GM18520 (cell line): ENCODE results near the gene RNF126.

ENCODE experiments used
- ATAC-seq: cut with Tn5 transposase; IDR thresholded peaks from one replicate; pipeline ENCODE4 v1.9.1; 2021; ENCODE audit not compliant: unreplicated experiment

RNF126 gene

DNA sequence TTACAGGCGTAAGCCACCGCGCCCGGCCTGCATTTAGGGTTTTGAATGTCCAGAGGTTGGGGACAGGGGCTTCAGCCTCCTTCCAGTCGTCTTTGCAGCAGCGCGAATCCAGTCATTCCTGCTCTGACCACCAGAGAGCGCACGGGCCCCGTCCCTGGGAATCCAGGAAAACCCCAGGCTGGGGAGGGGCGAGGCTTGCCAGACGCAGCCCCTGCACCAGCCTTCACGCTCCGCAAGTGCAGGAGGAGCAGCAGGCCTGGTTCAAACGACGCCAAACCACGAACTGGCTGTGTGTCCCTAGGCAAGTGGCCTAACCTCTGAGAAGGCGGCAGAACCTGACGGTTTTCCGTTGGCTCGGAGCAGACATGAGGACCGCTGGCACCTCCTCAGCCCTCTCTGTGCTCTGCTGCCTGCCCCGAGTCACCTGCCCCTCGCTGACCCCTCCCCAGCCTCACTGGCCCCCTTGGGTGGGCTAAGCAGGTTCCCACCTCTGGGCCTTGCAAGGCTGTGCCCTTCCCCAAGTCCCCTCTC is 2.0 kb upstream of the RNF126 start:
- no peak for ATAC-seq

DNA sequence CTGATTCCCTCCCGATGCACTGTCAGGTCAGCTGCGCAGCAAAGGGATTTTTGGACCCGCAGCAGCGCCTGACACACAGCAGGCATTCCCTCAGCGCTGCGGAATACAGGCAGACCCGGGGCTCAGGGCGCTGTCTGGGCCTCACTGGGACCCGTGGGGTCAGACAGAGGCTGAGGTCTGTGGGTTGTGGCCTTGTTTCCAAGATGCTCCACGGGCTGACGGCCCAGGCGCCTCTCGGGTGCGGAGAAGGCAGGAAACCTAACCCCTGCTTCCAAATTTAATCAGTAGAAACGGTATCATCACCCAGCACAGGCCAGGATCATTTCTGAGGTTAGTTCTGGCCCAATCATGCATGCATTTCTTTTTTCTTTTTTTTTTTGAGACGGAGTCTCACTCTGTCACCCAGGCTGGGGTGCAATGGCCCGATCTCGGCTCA is 686 bp upstream of the RNF126 start:
- ATAC-seq: no peak

DNA sequence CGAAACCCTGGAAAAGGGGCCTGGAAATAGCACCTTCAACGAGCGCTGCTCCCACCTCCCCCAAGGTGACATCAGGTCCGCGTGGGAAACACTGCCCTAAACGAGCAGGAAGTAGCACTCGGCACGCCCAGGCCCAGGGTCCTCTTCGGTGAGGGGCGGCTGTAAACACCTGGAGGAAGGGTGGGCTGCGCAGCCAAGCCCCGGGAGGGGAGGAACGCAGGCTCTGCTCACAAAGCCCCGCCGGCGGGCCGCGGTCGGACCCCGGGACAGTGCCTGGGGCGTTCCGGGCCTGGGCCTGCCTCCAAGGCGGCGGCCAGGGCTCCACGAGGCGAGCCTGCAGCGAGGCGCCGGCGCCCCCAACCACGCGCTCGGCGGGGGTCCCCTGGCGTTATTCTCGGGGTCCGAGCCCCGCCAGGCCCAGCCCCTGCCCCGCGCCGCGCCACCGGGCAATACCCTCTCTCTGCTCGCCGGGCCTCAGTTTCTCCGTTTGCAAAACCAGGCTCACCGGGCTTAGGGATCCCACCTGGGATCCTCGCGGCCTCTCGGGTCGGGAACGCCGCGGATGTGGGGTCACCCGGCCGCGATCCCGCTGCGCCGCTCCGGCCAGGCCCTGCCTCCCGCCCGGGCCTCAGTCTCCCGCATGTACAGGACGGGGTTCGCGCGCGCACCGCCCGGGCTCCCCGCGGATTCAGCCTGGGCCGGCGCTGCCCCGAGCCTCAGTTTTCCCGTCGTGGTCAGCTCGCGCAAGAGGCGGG is 630 bp downstream of the RNF126 start:
- peak; percentile 8 for ATAC-seq

DNA sequence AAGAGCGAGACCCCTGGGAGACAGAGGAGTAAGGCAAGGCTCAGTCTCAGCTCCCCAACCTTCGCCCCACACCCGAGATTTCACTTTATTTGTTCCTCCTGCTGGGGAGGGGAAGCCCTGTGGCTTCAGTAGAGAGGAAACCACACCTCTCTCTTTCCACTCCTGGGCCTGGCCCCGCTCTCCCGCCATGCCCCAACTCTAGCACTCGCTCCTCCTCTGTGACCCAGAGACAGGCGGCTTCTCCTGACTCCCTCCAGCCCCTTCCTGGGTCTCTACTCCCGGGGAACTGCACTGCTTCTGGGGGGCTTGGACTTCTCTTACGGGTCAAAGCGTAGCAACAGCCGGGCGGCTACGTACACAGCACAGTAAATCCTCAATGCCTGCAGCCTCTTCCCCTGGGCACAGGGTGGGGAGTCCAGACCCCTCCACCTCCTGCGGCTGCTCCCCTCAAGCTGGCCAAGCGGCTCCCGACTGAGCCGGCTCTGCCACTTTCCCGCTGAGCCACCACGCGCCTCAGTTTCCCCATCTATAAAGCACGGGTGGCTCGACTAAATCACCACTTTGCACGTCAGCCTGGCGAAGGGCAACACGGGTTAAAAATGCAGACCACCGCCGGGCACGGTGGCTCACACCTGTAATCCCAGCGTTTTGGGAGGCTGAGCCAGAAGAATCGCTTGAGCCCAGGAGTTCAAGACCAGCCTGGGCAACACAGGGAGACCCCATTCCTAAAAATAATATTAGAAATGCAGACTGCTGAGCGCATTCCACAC is 1.4 kb downstream of the RNF126 start:
- ATAC-seq: no peak

DNA sequence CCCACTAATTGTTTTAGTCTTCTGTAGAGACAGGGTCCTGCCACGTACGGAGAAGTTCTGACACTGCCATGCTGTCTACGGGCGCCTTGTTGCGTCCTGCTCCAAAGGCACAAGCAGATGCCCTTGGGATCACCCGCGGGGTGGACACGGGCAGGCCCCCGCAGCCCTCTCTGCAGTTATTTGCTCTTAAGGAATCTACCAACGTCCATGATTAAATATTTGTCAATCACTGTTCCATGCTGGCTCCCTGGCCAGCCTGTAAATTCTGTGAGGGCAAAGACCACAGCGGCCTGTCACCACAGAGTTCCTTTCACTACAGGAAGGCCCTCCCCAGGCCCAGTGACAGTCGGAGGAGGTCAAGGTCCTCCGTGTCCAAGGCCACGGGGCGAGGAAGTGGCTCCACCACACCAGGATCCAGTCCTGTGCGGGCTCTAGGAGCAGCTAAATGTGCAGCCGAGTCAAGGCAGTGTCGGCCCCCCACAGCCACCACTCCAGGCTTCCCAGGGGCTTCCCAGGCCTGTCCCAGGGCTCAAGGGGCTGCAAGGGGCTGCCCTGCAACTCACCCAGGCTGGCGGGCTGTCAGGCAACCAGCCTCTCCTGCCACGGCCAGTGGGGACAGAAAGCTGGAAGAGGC is 2.1 kb downstream of the RNF126 start:
- ATAC-seq: no peak

DNA sequence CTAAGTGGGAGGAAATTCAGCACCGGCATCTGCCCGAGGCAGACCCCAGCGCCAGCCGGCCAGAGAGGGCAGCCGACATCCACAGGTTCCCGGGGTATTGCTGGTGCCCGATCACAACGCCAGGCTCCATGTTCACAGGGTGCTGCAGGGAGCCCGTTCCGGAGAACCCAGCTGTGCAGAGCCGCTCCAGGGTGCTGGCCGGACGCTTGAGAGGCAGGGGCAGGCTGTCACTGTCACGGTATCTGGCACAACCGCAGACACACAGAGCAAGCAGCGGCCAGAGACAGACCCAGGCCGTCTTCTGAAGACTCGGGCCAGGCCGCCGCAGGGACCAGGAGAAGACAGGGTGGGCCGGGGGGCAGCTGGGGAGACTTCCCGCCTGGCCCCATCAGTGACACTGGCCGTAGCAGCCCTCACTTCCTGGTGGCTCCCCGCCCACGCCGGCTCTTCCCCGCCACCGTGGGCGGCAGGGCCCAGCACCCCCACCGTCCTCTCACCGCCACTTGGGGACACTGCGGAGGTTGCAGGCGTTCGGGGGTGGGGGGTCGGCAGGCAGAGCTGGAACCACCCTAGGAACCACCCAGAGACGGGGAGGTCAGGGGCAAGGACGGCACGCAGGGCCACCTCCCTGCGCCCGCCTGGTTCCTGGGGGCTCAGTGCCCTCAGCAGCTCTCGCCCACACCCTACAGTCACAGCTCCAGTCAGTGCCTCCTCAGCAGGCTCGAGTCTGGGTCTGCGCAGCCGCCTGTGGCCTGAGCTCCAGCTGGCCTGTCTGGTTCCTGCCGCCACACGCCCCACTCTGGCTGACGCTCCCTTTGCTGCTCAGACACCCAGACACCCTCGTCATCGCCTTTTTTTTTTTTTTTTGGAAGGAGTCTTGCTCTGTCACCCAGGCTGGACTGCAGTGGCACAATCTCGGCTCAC is 3.8 kb downstream of the RNF126 start:
- no peak for ATAC-seq

DNA sequence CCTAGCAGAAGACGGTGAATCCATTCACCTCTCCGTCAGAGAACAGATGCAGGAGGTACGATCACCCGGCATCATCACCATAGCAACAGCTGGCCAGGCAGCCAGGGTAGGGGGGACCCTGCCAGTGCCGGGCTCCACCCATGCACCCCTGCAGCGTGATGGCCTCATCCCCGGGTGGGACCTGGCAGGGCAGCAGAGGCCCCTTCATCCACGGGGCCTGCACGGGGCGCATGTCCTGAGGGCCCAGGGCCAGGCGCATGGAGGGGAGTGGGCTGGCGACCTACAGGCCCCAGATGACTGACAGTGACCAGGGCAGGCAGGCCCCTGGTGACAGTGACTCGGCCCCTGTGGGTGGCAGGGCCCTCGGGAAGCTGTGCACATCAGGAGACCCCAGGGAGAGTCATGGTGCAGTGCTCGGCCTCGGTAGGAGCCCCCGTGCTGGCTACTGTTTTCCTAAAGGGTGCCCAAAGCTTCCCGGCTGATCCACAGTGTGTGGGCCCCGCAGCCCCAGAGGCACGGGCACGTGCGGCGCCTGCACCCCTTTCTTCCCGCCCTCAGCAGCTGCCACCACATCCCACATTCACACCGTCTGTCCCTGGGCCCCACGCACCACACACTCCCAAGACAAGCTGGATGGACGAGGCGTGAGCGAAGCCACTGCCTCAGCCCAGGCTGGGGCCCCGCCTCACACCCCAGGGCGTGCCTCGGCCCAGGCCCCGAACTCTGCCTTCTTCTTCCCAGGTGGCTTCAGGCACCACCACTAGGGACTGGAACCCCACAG is 4.8 kb downstream of the RNF126 start:
- ATAC-seq: no peak

DNA sequence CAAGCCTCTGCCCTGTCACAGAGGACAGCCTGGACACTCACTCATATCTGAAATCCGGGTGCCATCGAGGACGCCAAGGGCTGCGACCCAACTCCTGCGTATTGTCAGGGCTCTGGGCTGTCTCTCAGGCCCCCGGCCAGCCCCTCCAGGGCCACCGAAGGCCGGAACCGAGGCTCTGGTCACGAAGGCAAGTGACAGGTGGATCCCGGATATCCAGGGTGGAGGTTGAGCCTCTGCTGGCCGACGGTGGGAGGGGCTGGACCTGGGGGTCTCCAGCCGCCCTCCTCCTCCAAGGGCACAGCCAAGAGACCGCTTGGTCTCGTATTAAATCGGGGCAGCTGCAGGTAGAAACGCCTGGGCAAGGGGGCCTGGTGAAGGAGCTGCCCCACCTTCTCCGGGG is 5.4 kb downstream of the RNF126 start:
- no peak for ATAC-seq

DNA sequence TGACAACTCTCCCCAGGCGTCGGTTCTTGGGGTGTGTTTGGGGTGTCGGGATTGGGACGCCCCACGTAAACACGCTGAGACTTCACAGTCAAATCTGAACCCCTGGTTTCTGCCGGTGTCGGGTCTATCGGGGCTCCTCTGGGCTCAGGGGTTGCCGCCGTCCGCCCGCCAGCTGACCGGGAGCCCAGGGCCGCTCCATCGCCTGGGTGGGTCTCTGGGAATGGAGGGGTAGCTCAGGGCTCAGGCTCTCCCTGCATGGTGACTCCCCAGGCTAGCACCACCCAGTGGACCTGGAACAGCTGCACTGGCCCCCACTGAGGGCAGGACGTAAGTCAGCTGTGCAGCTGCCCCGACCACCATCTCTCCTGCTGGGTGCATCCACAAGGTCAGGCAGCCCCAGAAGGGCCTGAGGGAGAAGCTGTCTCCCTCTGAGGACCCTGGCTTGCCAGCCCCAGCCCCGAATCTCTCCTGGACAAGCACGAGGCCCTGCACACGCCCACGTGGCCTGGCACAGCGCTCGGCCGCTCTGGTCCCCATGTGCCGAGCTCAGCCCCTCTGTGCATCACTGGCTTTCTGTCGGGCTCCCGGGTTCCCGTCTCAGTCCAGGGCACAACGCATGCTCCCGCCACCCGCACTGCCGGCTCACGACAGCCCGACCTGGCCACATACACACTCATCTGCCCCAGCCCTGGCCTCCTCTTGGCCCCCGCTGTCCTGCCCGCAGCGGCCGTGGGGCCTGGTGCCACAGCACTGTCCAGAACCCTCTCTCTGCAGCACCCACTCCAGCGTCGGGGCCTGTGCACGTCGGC is 6.1 kb downstream of the RNF126 start:
- no peak for ATAC-seq

DNA sequence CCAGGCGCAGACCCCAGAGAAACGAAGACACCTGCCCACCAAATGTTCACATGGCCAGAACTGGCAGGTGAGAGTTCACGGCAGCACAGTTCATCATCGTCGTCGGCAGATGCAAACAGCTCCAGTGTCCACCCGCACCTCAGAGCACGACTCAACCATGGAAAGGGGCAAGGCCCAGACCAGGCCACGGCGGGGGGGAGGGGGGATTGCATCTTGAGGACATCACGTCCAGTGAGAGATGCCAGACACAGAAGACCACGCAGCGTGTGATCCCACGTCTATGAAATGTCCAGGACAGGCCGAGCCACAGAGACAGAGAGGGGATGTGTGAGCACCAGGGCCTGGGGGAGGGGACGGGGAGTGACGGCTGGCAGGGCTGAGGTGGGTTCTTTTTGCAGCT is 7.3 kb downstream of the RNF126 start:
- no peak for ATAC-seq

DNA sequence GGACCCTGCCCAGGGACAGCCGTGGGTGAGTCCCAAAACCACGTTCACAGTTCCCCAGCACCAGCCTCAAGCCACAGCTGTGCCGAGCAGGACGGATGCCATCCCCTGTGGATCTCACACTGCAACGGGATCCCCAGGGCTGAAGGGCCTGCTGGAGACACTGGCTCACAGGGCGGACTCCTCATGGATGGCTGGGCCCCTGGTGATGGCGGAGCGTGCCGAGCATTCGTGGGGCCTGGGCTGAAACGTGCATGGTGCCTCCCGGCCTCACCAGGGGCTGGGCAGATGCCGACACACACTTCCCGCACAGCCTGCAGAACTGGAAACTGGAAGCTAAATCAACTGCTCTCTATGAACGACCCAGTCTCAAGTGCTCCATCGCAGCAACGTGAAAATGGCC is 9.6 kb downstream of the RNF126 start:
- ATAC-seq: no peak

DNA sequence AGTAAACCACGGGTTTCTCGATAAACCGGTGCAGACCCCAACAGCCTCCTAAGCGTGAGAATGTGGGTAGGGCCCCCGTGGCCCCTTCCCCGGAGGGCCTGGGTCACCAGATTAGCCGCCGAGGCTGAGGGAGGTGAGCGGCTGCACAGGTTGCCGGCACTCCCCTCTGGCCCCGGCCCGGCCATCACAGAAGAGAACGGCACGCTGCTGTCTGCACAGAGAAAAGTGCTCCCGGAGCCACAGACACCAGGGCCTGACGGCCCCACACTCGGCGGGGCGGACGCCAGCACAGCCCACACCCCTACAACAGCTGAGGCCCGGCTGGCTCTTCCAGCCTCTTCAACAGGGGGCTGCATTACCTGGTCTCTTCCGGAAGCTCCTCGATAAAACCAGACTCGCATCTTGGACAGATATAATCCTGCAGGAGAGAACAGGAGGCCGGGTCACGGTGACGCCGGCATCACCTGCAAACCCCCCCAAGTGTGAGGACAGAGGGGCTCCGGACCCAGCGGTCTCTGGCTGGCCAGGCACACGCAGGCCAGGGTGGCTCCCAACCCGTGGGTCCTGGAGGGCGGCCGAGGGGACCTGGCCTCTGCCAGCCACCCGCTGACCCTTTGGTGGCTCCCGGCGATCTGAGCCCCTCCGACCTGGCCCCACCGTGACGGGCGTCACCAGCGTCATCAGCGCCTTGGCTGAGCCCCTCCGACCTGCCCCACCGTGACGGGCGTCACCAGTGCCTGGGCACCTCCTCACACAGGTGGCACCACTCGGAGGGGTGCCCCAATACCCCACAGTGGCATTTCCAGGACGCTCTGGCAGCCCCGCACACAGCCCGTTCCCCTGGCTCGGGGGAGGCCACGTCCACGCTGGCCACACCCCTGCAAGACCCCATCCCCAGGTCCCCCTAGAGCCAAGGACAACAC is 10.3 kb downstream of the RNF126 start:
- no peak for ATAC-seq

DNA sequence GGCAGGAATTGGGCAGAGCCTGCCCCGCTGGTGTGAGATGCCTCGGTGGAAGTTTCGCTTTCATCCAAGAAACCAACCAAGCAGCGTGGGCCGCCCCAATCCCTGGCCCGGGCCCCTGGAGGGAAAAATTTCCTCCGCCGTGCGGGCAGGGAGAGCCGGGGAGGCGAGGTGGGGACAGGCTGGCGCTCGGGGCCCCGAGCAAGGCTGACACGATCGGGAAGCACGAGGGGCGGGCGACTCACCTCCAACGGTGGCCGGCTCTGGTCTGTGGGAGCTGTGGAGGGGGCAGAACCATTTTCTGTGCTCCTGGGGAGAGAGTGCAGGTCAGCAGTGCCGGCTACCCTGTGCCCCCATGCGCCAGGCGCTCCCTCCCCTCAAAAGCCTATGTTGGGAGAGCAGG is 11.0 kb downstream of the RNF126 start:
- ATAC-seq: no peak

DNA sequence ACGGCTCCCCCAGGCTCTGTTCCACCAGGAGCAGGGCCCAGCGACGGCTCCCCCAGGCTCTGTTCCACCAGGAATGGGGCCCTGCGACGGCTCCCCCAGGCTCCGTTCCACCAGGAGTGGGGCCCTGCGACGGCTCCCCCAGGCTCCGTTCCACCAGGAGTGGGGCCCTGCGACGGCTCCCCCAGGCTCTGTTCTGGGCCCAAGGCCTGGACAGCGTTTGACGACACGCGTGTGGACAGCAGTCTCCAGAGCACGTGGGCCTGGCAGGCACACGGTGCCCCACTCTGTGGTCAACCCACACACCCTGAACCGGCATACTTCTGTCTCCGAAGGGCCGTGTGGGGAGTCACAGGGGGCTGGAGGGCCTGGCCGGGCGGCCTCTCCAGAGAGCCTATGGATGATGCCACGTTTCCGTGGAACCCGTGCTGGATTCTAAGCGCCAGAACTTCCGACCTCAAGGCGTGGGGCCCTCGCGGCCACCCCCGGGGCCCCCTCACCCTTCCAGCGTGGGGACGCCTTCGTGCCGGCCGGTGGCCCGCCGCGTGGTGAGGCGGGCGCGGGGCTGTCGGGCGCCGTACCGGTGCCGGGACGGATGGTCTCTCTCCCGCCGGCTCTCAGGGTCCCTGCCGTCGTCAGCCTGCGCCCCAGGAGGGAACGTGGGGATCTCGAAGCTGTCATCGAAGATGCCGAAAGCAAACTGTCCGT is 11.7 kb downstream of the RNF126 start:
- no peak for ATAC-seq

DNA sequence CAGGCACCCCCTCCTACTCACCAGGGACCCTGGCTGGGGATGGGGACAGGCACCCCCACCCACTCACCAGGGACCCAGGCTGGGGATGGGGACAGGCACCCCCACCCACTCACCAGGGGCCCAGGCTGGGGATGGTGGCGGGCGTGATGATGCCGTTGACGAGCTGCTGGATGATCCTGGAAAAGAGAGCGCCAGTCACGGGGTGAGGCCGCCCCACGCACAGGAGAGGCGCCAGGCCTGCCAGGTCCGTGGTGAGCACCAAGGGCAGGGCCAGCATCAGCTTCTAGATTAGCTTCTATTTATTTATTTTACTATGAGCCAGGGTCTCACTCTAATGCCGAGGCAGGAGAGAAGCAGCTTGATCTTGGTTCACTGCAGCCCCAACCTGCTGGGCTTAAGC is 12.9 kb downstream of the RNF126 start:
- no peak for ATAC-seq

DNA sequence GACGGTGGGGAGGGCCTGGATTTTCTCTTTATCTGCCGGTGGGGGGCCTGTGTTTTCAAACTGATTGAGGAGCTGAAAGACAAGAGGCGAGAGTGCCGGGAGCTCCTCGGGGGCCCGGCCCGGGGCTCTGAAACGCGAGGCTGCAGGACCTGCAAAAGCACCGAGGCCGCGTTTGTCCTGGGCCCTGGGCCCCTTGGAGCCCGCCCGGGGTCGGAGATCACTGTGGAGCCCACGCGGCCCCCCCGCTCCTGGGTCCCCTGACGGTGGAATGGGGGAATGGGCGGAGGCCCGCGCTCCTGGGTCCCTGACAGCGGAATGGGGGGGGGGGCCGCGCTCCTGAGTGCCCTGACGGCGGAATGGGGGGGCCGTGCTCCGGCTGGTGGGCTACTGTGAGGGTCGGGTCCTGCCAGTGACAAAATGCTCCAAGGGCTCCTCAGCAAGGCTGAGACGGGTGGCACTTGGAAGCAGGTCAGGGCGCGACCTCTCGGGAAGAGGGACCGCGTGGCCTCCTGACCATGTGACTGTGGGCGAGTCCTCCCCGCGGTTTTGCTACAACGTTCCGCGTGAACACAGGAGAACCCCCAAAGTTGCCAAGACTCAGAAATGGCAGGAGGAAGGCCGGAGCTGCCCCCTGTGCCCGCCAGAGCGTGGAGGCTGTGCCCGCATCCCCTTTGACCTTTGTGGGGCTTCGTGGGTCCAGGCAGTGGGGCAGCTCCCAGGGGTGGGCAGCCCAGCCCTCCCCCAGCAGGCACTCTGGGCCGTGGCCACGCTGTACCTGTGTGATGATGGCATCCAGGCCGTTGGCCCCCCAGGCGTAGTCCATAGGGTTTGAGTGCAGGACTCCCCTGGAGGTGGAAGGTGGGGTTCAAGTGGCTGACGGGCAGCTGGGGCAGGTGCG is 13.9 kb downstream of the RNF126 start:
- ATAC-seq: no peak
